Liver (tissue), 3 donors: ENCODE measurements around the gene MAVS.

ENCODE experiments used
- ATF3 ChIP-seq: IDR thresholded peaks from 2 replicates; pipeline ENCODE4 v1.6.1; 2016; ENCODE audit warnings: antibody characterized with exemption
- CTCF ChIP-seq: fragments of 150-350 bp; IDR thresholded peaks from 2 replicates; pipeline ENCODE4 v1.5.1; 2017; ENCODE audit warnings: improper control_type of control experiment, low read depth, low read length; ENCODE audit not compliant: missing input control
- FOXA2 ChIP-seq: IDR thresholded peaks from 2 replicates; pipeline ENCODE4 v1.6.1; 2016; ENCODE audit warnings: antibody characterized with exemption
- GABPA ChIP-seq, 2 donors: IDR thresholded peaks in 1 of 2; conservative IDR thresholded peaks in 1 of 2; 2 replicates each; pipeline ENCODE4 v1.6.1; 2016; ENCODE audit warnings: antibody characterized with exemption in 2 of 2, mild to moderate bottlenecking in 1 of 2, moderate library complexity in 1 of 2
- MAX ChIP-seq: IDR thresholded peaks from 2 replicates; pipeline ENCODE4 v1.6.1; 2016; ENCODE audit warnings: antibody characterized with exemption
- REST ChIP-seq: IDR thresholded peaks from 2 replicates; pipeline ENCODE4 v1.6.1; 2016; ENCODE audit warnings: antibody characterized with exemption, mild to moderate bottlenecking
- TAF1 ChIP-seq: conservative IDR thresholded peaks from 2 replicates; pipeline ENCODE4 v1.6.1; 2016; ENCODE audit warnings: antibody characterized with exemption, mild to moderate bottlenecking
- YY1 ChIP-seq: IDR thresholded peaks from 2 replicates; pipeline ENCODE4 v1.6.1; 2016; ENCODE audit warnings: antibody characterized with exemption, mild to moderate bottlenecking
- ZBTB33 ChIP-seq: IDR thresholded peaks from 2 replicates; pipeline ENCODE4 v1.6.1; 2016; ENCODE audit warnings: antibody characterized with exemption
- donor health status: healthy.
- donor health status: healthy.

GRCh38 chr20:3922983-3923339 is 76.3 kb downstream of the MAVS start:
- TF ChIP-seq ZBTB33 (no peak), CTCF (no peak), ATF3 (no peak), REST (no peak), GABPA (IDR thresholded peaks at IDR 0.05 in 1 of 2, conservative IDR thresholded peaks at IDR 0.05 in 1 of 2) (no peak), MAX (no peak), YY1 (no peak), FOXA2 (no peak), TAF1 (no peak)
